CD8-positive, alpha-beta memory T cell (primary cell): Measurements from ENCODE around the gene REN. TPM values are rescaled to one million over a fixed set of nuclear protein-coding genes. Genes with fewer than 3 reads are reported as not detected.

Experiments
- CTCF ChIA-PET: fragments of 350-600 bp; sonication (Branson Sonifier 250); formaldehyde crosslinking; loops from one replicate; lab custom pipeline; 2021; ENCODE audit warnings: antibody characterized with exemption; lab: Charles Lee
- POLR2A ChIA-PET: fragments of 350-600 bp; sonication (Branson Sonifier 250); formaldehyde crosslinking; loops from one replicate; lab custom pipeline; 2021; ENCODE audit warnings: antibody characterized with exemption; lab: Charles Lee
- DNase-seq, 5 donors: peaks; one replicate each; pipeline versions ENCODE4 v3.0.0 to v3.0.0-alpha.2; 2020 to 2022; ENCODE audit warnings: mixed read lengths in 1 of 5
- H3K27ac ChIP-seq: one replicate; pipeline ENCODE4 v1.7.0; 2013; ENCODE audit warnings: low read depth, mild to moderate bottlenecking, low read length, moderate library complexity
- H3K27me3 ChIP-seq: 2 replicates; pipeline ENCODE4 v1.7.0; 2013; ENCODE audit warnings: low read length, mild to moderate bottlenecking; ENCODE audit not compliant: insufficient read depth, poor library complexity, severe bottlenecking
- H3K36me3 ChIP-seq: 2 replicates; pipeline ENCODE4 v1.7.0; 2013; ENCODE audit warnings: mild to moderate bottlenecking, low read length, moderate library complexity; ENCODE audit not compliant: insufficient read depth
- H3K4me1 ChIP-seq: 2 replicates; pipeline ENCODE4 v1.7.0; 2013; ENCODE audit warnings: mild to moderate bottlenecking, low read length, moderate library complexity; ENCODE audit not compliant: insufficient read depth
- H3K4me3 ChIP-seq: 2 replicates; pipeline ENCODE4 v1.7.0; 2013; ENCODE audit warnings: mild to moderate bottlenecking, low read length
- H3K9me3 ChIP-seq: 2 replicates; pipeline ENCODE4 v1.7.0; 2013; ENCODE audit warnings: mild to moderate bottlenecking, low read length
- H3K27ac Mint-ChIP-seq, 8 donors: one replicate each; pipeline ENCODE4 v1.8.0; 2020 to 2021; ENCODE audit warnings: mixed read lengths in 8 of 8, mild to moderate bottlenecking in 6 of 8, inconsistent platforms in 3 of 8, moderate library complexity in 3 of 8
- H3K27me3 Mint-ChIP-seq, 2 donors: one replicate each; pipeline ENCODE4 v1.8.0; 2020 to 2021; ENCODE audit warnings: mixed read lengths in 2 of 2, mild to moderate bottlenecking in 1 of 2, moderate library complexity in 1 of 2
- H3K36me3 Mint-ChIP-seq, 3 donors: one replicate each; pipeline ENCODE4 v1.8.0; 2020 to 2021; ENCODE audit warnings: mixed read lengths in 3 of 3, inconsistent platforms in 1 of 3, mild to moderate bottlenecking in 1 of 3
- H3K4me1 Mint-ChIP-seq, 3 donors: one replicate each; pipeline ENCODE4 v1.8.0; 2020 to 2021; ENCODE audit warnings: mixed read lengths in 3 of 3, inconsistent platforms in 1 of 3, mild to moderate bottlenecking in 1 of 3
- H3K4me3 Mint-ChIP-seq, 7 donors: one replicate each; pipeline ENCODE4 v1.8.0; 2020 to 2021; ENCODE audit warnings: mixed read lengths in 7 of 7, mild to moderate bottlenecking in 6 of 7, moderate library complexity in 4 of 7, inconsistent platforms in 2 of 7
- H3K9me3 Mint-ChIP-seq, 5 donors: one replicate each; pipeline ENCODE4 v1.8.0; 2020 to 2022; ENCODE audit warnings: mixed read lengths in 5 of 5, mild to moderate bottlenecking in 3 of 5, moderate library complexity in 2 of 5, inconsistent platforms in 1 of 5
- polyA plus RNA-seq: library from polyadenylated mRNA; unstranded; fragments of 300-500 nt; fragmentation: Illumina TruSeq; gene quantifications from one replicate; pipeline ENCODE4 v1.2.3, GENCODE V29; 2021
- total RNA-seq, 2 experiments: library from RNA; stranded (reverse); gene quantifications; one replicate each; pipeline ENCODE4 v1.2.3, GENCODE V29; 2021

REN gene
- total RNA-seq (not detected), polyA plus RNA-seq (not detected)

DNA sequence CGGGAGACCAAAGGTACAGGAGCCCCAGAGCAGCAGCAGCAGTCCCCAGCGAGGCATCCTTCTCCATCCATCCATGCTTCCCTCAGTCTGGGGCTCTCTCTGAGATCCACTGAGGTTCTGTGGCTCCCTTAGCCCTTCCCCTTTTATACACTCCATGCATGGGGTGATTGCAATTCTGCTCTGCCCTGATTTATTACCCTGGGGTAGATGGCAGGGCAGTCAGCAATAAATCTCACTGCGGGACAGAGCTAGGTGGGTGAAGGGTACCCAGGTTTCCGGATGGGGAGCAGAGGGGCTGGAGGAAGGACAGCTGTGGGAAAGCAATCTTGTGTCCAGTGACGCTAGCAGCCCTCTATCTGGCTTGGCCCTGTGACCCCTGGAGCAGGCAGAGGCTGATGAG, at the start of gene REN:
TSS of gene REN (minus strand) at position 119 of the 400 bp plus-strand sequence. CDS start at position 75, 44 bp downstream.
- ChIA-PET CTCF (interaction anchor here (1.3 to 2.6 kb wide), 2 partner anchors 195 to 197 kb away, joined by 3 to 16 read pairs; no protein-coding TSS in a partner anchor), POLR2A (no interaction called here)
- Histone ChIP-seq H3K27me3 (no peaks in the 10 kb centered on the region), H3K4me3 (no peak within 1 kb of the TSS), H3K36me3 (no peaks in the 10 kb centered on the region), H3K27ac (no peak within 1 kb of the TSS), H3K9me3 (peaks cover 28% of the 10 kb centered on the region), H3K4me1 (no peaks in the 10 kb centered on the region)
- Mint-ChIP-seq H3K27me3 (peaks cover 9 to 11% of the 10 kb centered on the region in 2 donors), H3K4me1 (no peaks in the 10 kb centered on the region), H3K27ac (no peak within 1 kb of the TSS), H3K9me3 (peaks cover 8 to 39% (median 39%) of the 10 kb centered on the region in 5 donors), H3K36me3 (peaks cover 0 to 12% (median 0%) of the 10 kb centered on the region in 3 donors), H3K4me3 (no peak within 1 kb of the TSS)
- no peak for DNase-seq

- ChIA-PET CTCF (interaction anchor here (0.6 to 1.2 kb wide), 3 partner anchors 9 to 1440 kb away, joined by 3 to 4 read pairs (median 3); no protein-coding TSS in a partner anchor), POLR2A (no interaction called here)
- H3K4me3 Mint-ChIP-seq = peak within 1 kb of the TSS in 6 of 7 donors; percentile 8 to 82 (median 44)
- peak within 1 kb of the TSS; percentile 40 for H3K4me3 ChIP-seq
- H3K9me3 ChIP-seq = no peaks in the 10 kb centered on the region
- H3K9me3 Mint-ChIP-seq = no peaks in the 10 kb centered on the region
- H3K4me1 ChIP-seq = peaks cover 10% of the 10 kb centered on the region
- H3K27me3 Mint-ChIP-seq = peaks cover 6 to 21% of the 10 kb centered on the region in 2 donors
- H3K27me3 ChIP-seq = no peaks in the 10 kb centered on the region
- H3K36me3 Mint-ChIP-seq = no peaks in the 10 kb centered on the region
- peaks cover 4 to 8% (median 5%) of the 10 kb centered on the region in 3 donors for H3K4me1 Mint-ChIP-seq
- no peak within 1 kb of the TSS for H3K27ac ChIP-seq
- no peaks in the 10 kb centered on the region for H3K36me3 ChIP-seq
- H3K27ac Mint-ChIP-seq = peak within 1 kb of the TSS in 2 of 8 donors; percentile 38 to 47
- DNase-seq = peak in 3 of 5 donors; percentile 13 to 40 (median 31)
Measured at GRCh38 chr1:204213668-204214662, 47.8 kb upstream of the REN start, which contains the start of gene GOLT1A. TSS of gene GOLT1A (minus strand) at chr1:204213988. CDS start at chr1:204213906, 82 bp downstream.

DNA sequence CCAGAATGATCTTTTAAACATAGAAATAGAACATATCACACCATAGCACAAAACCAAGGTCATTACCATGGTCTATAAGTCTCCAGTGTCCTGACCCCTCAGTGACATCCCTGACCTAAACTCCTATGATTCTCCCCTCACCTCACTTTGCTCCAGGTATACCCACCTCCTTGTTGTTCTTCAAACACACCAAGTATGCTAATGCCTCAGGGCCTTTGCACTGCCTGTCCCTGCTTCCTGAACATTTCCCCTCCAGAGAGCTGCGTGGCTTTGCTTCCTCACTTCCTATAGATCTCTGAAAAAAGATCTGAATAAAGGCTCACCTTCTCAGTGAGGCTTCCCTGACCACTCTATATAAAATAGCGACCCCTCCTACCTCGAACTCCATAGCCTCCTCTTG, 46.6 kb upstream of the REN start:
- Histone ChIP-seq H3K4me1 (peaks cover 10% of the 10 kb centered on the region), H3K27me3 (no peaks in the 10 kb centered on the region), H3K27ac (no peak overlapping the region), H3K4me3 (no peak overlapping the region), H3K9me3 (no peaks in the 10 kb centered on the region), H3K36me3 (no peaks in the 10 kb centered on the region)
- H3K27ac Mint-ChIP-seq = no peak overlapping the region
- DNase-seq = no peak
- ChIA-PET CTCF (no interaction called here), POLR2A (no interaction called here)
- H3K4me3 Mint-ChIP-seq = no peak overlapping the region
- peaks cover 4 to 5% (median 4%) of the 10 kb centered on the region in 3 donors for H3K4me1 Mint-ChIP-seq
- H3K36me3 Mint-ChIP-seq = no peaks in the 10 kb centered on the region
- H3K9me3 Mint-ChIP-seq = no peaks in the 10 kb centered on the region
- peaks cover 8 to 25% of the 10 kb centered on the region in 2 donors for H3K27me3 Mint-ChIP-seq

DNA sequence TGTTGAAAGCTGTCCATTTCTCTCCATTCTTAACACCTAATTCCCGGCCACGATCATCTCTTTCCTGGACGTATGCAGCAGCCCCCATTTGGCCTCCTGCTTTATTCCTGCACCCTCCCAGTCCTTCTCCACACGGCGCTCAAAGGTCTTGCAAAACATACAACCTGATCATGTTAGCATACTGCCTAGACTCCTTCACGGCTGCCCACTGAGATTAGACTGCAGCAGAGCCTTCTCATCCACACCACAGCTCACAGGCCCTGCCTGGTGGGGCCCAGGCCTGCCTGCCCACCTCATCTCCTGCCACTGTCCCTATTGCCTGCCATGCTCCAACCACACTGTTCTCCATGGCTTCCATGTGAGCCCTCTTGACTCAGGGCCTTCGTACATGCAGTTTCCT, 44.9 kb upstream of the REN start:
- peaks cover 15% of the 10 kb centered on the region for H3K4me1 ChIP-seq
- Mint-ChIP-seq H3K4me3 (no peak overlapping the region), H3K4me1 (peaks cover 4 to 8% (median 5%) of the 10 kb centered on the region in 3 donors), H3K36me3 (no peaks in the 10 kb centered on the region), H3K27me3 (peaks cover 16 to 37% of the 10 kb centered on the region in 2 donors), H3K9me3 (no peaks in the 10 kb centered on the region), H3K27ac (no peak overlapping the region)
- no peaks in the 10 kb centered on the region for H3K9me3 ChIP-seq
- peaks cover 3% of the 10 kb centered on the region for H3K27me3 ChIP-seq
- no peak overlapping the region for H3K27ac ChIP-seq
- DNase-seq = no peak
- H3K36me3 ChIP-seq = no peaks in the 10 kb centered on the region
- H3K4me3 ChIP-seq = no peak overlapping the region
- CTCF ChIA-PET = no interaction called here
- POLR2A ChIA-PET = no interaction called here

GRCh38 chr1:204207136-204207616, 41.0 kb upstream of the REN start:
- H3K4me1 Mint-ChIP-seq = peaks cover 0 to 4% (median 0%) of the 10 kb centered on the region in 3 donors
- ChIA-PET CTCF (interaction anchor here (0.7 to 2.8 kb wide), 16 partner anchors 9 to 348 kb away, joined by 3 to 15 read pairs (median 4); partner anchors contain the start of gene ETNK2), POLR2A (no interaction called here)
- peaks cover 5% of the 10 kb centered on the region for H3K4me1 ChIP-seq
- H3K36me3 Mint-ChIP-seq = no peaks in the 10 kb centered on the region
- H3K27me3 ChIP-seq = peaks cover 3% of the 10 kb centered on the region
- H3K4me3 Mint-ChIP-seq = no peak overlapping the region
- H3K9me3 Mint-ChIP-seq = no peaks in the 10 kb centered on the region
- no peaks in the 10 kb centered on the region for H3K36me3 ChIP-seq
- no peak overlapping the region for H3K27ac Mint-ChIP-seq
- H3K4me3 ChIP-seq = no peak overlapping the region
- no peaks in the 10 kb centered on the region for H3K9me3 ChIP-seq
- peak; percentile 50 to 70 (median 61) for DNase-seq
- peaks cover 32 to 69% of the 10 kb centered on the region in 2 donors for H3K27me3 Mint-ChIP-seq
- H3K27ac ChIP-seq = no peak overlapping the region

DNA sequence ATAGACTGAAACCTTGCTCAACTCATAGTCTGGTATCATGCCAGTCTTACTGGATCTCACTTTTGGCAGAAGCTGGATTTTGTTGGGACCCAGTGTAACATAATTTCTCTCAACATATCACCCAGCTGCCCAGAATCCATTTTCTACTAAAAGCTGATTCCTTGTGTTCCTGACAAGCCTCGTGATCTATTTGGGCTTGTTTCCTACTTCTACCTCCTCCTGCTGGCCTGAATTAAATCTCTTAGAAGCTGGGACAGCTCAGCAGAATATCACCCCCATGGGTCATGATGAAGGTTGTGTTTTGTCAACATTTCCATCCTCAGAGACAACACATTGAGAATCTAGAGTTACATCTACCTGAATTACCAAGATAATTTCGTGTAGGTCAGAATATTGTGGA, 40.0 kb upstream of the REN start:
- Mint-ChIP-seq H3K36me3 (no peaks in the 10 kb centered on the region), H3K27ac (peak overlapping the region in 1 of 8 donors; percentile 14), H3K27me3 (peaks cover 32 to 74% of the 10 kb centered on the region in 2 donors), H3K9me3 (no peaks in the 10 kb centered on the region), H3K4me3 (no peak overlapping the region), H3K4me1 (peaks cover 0 to 4% (median 0%) of the 10 kb centered on the region in 3 donors)
- POLR2A ChIA-PET = no interaction called here
- CTCF ChIA-PET = interaction anchor here (1.4 to 2.8 kb wide), 7 partner anchors 8 to 347 kb away, joined by 3 to 15 read pairs (median 6); no protein-coding TSS in a partner anchor
- Histone ChIP-seq H3K4me3 (no peak overlapping the region), H3K27me3 (peaks cover 3% of the 10 kb centered on the region), H3K27ac (no peak overlapping the region), H3K4me1 (peaks cover 5% of the 10 kb centered on the region), H3K9me3 (no peaks in the 10 kb centered on the region), H3K36me3 (no peaks in the 10 kb centered on the region)
- DNase-seq = no peak

GRCh38 chr1:204205486-204205885, 39.3 kb upstream of the REN start:
- Mint-ChIP-seq H3K4me1 (peaks cover 0 to 4% (median 0%) of the 10 kb centered on the region in 3 donors), H3K27me3 (peaks cover 32 to 80% of the 10 kb centered on the region in 2 donors), H3K27ac (no peak overlapping the region), H3K9me3 (no peaks in the 10 kb centered on the region), H3K36me3 (no peaks in the 10 kb centered on the region), H3K4me3 (no peak overlapping the region)
- no peaks in the 10 kb centered on the region for H3K36me3 ChIP-seq
- H3K27me3 ChIP-seq = peaks cover 3% of the 10 kb centered on the region
- ChIA-PET CTCF (interaction anchor here (1.0 to 2.8 kb wide), 4 partner anchors 8 to 157 kb away, joined by 3 to 15 read pairs (median 9); partner anchors contain the start of gene GOLT1A), POLR2A (no interaction called here)
- no peak for DNase-seq
- H3K4me1 ChIP-seq = peaks cover 5% of the 10 kb centered on the region
- no peak overlapping the region for H3K27ac ChIP-seq
- no peak overlapping the region for H3K4me3 ChIP-seq
- H3K9me3 ChIP-seq = no peaks in the 10 kb centered on the region
